C4-2B (cell line): Measurements from ENCODE around the gene KRT6B.

Experiments
- CTCF ChIP-seq: fragments of 450-650 bp; conservative IDR thresholded peaks from 2 replicates; pipeline ENCODE4 v1.5.1; 2017; ENCODE audit warnings: mild to moderate bottlenecking
- ZFX ChIP-seq: fragments of 450-650 bp; IDR thresholded peaks from 2 replicates; pipeline ENCODE4 v1.6.1; 2017

- TF ChIP-seq CTCF (no peak), ZFX (no peak)
Measured at GRCh38 chr12:52426034-52426433, 25.9 kb downstream of the KRT6B start.
